Tongue (tissue), 2 donors: Measurements from ENCODE around the gene S100G. TPM values are rescaled to one million over a fixed set of nuclear protein-coding genes. Genes with fewer than 3 reads are reported as not detected.
"Not testable (repeated sequence)": the region's sequence is repeated elsewhere in the genome, so short reads cannot be mapped to it uniquely, and the experiment has no call there.

Source experiments
- DNase-seq: peaks from one replicate; pipeline ENCODE4 v3.0.0-alpha.2; 2015
- total RNA-seq: library from RNA; depleted of rRNA; stranded (reverse); fragments of >200 nt; gene quantifications from one replicate; pipeline ENCODE4 v1.2.3, GENCODE V29; 2014

S100G gene
- total RNA-seq, result not detected

DNA sequence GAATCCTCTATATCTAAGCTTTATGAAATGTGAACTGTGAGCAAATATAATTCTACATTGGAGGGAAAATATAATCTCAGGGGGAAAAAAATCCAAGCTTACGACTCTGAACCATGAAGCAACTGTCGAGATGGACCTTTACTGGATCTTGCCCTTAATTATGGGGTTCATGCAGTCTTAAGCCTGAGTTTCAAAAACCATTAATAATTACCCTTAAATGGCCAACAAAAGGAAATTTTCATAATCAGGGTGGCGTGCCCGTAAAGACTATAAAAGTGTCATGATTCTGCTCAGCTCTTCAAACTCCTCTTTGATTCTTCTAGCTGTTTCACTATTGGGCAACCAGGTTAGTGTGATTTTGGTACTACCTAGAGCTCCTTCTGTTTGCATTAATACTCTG, at the start of gene S100G:
Gene S100G (plus strand): TSS at position 301 of the 400 bp plus-strand sequence. CDS start 849 bp downstream, outside the sequence.
- DNase-seq, result no peak

DNA sequence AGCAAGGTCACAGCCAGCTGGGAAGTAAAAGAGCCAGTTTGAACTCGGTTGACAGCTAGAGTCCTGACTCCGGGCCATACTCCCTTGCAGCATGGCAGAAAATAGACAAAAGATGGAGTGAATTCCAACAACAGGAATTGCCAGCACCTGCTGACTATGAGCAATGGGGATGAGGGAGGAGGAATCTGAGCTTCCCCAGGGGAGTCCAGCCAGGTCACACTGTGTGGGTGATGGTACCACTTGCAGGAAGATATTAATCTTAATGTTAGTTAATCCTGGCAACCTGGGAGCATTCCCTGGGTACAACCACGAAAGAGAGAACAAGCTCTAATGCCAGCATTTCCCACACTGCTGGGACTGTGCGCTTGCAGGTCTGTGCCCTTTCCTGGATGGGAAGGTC, 48.1 kb upstream of the S100G start:
- DNase-seq, result no peak

- DNase-seq, result not testable (repeated sequence)
These were observed 46.7 kb upstream of the S100G start for GRCh38 chrX:16603235-16603634.

DNA sequence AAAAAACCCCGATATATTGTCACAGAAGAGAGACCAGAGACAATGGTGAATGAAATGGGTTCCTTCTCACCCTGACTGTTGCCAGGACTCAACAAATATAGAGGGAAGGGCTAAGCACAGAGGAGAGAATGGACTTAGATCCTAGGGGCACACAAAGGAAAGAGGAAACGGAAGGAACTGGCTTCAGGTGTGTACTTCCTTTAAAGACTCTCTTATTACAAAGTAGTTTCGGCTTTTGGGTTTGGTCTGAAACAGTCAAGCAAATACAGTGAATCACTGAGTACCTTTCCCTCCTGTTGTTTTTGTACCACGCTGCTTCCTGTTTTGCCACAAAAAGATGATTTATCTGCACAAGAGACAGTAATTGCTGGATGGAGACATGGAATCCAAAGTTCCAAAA, 46.1 kb upstream of the S100G start:
- DNase-seq, result no peak

DNA sequence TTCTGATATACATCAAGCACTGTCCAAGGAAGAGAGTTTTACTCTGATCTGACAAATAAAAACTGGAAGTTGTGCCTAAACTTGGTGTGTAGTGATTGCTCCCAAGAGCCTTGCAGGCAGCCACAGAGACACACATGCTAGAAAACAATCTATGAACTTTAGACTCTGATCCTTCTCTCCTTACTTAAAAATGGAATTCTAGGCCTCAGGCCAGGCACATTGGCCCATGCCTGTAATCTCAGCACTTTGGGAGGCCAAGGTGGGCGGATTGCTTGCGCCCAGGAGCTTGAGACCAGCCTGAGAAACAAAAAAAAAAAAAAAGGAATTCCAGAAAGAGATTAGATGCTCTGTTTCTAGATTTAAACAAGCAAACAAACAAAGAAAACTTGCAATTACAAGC, 45.6 kb upstream of the S100G start:
- no peak for DNase-seq

- no peak for DNase-seq
These were observed 43.7 kb upstream of the S100G start for GRCh38 chrX:16606142-16606720.

DNA sequence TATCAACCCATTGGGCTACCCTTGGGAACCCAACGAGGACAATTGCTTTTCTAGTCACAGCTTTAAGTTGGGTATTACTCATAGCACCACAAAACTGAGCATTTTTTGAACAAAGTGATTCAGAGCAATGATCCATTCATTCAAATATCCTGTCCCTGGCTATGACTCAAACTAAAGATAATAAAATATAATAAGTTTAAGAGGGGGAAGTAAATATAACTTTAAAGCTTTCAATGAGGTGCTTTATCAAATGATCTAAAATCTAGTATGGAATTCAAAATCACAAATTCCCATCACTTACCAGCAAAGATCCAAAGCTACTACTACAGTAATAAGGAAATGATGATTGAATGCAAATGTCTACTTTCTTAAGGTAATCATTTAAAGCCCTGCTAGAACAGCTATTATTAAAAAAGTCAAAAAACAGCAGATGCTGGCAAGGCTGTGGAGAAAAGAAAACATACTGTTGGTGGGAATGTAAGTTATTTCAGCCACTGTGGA, 39.8 kb upstream of the S100G start:
- DNase-seq, result no peak

DNA sequence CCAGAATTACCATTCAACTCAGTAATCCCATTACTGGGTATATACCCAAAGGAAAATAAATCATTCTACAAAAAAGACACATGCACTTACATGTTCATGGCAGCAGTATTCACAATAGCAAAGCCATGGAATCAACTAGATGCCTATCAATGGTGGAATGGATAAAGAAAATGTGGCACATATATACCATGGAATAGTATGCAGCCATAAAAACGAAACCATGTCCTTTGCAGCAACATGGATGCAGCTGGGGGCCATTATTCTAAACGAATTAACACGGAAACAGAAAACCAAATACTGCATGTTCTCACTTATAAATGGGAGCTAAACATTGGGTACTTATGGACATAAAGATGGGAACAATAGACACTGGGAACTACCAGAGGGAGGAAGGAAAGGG, 39.3 kb upstream of the S100G start:
- not testable (repeated sequence) for DNase-seq

- DNase-seq, result no peak
These were observed 37.6 kb upstream of the S100G start for GRCh38 chrX:16612257-16612897.

GRCh38 chrX:16617382-16617781, 32.6 kb upstream of the S100G start:
- no peak for DNase-seq

GRCh38 chrX:16618422-16618821, 31.5 kb upstream of the S100G start:
- no peak for DNase-seq

DNA sequence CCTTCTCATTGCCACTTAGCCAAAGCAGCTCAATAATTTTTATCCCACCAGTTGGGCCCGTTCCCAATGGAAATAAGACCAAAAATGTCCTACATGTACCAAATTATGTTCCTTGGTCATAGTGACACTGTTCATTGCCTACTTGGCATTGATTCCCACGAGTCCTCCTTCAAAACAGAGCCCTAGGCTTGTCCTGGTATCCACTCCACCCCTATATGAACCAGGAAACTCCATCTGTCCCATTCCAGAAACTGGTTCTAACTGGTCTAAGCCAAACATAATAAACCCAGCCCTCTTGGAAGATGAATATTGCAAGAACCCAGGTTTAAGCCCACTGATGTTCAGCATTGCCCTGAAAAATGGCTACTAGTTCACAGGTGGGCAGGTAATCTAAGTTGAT, 30.9 kb upstream of the S100G start:
- no peak for DNase-seq

GRCh38 chrX:16628511-16628910, 21.4 kb upstream of the S100G start:
- DNase-seq, result not testable (repeated sequence)

GRCh38 chrX:16628946-16629595, 20.9 kb upstream of the S100G start:
- peak; percentile 1 for DNase-seq

- DNase-seq, result no peak
These were observed 20.0 kb upstream of the S100G start for GRCh38 chrX:16629909-16630308.

- no peak for DNase-seq
These were observed 16.2 kb upstream of the S100G start for GRCh38 chrX:16633754-16634153.

DNA sequence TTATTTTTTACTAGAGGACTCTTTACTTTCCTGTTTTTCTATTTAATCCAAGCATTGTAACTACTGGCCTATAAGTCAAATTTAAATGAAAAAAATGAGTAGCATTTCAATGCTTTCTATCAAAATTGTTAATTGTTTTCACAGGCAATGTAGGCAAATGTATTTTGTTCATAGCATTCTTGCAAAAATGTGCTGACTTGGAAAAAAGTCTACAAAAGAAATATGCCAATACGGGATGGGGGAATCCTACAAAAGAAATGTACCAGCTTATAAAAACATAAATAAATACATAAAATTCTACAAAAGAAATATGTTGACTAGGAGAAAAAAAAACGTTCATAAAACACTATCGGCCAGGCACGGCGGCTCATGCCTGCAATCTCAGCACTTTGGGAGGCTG, 14.9 kb upstream of the S100G start:
- no peak for DNase-seq

GRCh38 chrX:16635596-16635995, 14.4 kb upstream of the S100G start:
- DNase-seq, result no peak

GRCh38 chrX:16638533-16638932, 11.4 kb upstream of the S100G start:
- DNase-seq, result no peak

DNA sequence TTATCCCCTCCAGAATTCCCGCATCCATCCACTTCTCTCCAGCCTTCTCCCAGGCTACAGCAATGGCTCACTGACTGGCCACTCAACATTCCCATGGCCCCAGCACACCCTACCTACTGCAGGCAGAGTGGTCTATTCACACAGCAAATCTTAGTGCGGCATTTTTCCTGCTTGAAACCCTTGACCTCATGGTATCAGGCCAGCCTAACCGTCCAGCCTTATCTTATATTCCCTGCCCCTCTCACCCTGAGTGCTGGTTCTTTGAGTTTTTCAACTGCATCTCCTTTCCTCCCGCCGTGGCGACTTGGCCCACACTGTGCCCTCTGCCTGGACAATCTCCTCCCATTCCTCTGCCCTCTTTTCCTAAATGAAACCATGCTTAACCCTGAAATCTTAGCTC, 10.0 kb upstream of the S100G start:
- no peak for DNase-seq

DNA sequence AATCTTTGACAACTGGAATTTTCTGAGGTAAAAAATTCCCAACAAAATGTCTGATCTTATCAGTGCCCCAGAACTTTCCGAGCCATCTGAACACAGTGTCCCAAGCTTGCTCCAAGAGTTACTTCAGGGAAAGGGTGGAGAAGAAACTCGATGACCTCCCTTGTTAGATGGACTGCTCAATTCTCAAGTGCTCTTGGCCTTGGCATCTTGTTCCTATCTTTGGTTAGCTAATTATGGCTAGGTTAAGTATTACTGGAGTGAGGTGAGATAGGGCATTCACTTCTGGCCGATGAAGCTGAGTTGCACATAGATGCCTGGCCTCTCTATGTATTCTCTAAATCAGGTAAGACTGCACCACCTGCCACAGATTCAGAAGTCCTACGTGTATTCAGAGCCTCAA, 9.1 kb upstream of the S100G start:
- no peak for DNase-seq

DNA sequence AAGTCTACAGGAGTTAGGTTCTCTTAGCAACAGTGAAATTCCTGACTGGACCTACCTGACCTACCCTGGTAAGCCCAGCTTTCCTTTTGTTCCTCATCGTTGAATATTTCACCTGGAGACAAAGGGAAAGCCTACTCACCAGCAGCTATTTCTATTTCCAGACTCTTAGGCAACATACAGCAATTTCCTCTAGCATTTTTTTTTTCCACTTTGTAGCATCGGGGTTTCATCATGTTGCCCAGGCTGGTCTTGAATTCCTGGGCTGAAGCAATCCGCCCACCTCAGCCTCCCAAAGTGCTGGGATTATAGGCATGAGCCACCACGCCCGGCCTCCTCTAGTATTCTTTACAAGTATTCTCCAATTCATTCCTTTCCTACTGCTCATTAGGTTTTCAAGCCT, 6.8 kb upstream of the S100G start:
- no peak for DNase-seq

GRCh38 chrX:16646366-16647138, 3.4 kb upstream of the S100G start:
- DNase-seq, result no peak
